Suppressor macrophage treated with lipopolysaccharide for 1 hour (primary cell): ENCODE results near the gene CACNA1C.

Experiments
- DNase-seq, 3 donors: peaks; one replicate each; pipeline ENCODE4 v3.0.0-alpha.2; 2020 to 2022

Gene CACNA1C

GRCh38 chr12:2615665-2616402 is 563.0 kb downstream of the CACNA1C start:
- DNase-seq = peak; percentile 39 to 54 (median 51)

GRCh38 chr12:2616763-2617162 is 564.0 kb downstream of the CACNA1C start:
- no peak for DNase-seq

GRCh38 chr12:2617365-2617764 is 564.6 kb downstream of the CACNA1C start:
- no peak for DNase-seq

GRCh38 chr12:2618291-2618995 is 565.7 kb downstream of the CACNA1C start:
- peak; percentile 46 to 63 (median 53) for DNase-seq

GRCh38 chr12:2619136-2619535 is 566.3 kb downstream of the CACNA1C start:
- no peak for DNase-seq

GRCh38 chr12:2622460-2622859 is 569.7 kb downstream of the CACNA1C start:
- DNase-seq = no peak

- DNase-seq = no peak
Measured at GRCh38 chr12:2623472-2623871, 570.7 kb downstream of the CACNA1C start.

GRCh38 chr12:2624543-2625288 is 571.9 kb downstream of the CACNA1C start:
- peak; percentile 58 to 80 (median 68) for DNase-seq

GRCh38 chr12:2625289-2625612 is 572.5 kb downstream of the CACNA1C start:
- peak; percentile 63 to 75 (median 69) for DNase-seq

- no peak for DNase-seq
Measured at GRCh38 chr12:2627076-2627834, 574.5 kb downstream of the CACNA1C start.

- DNase-seq = no peak
Measured at GRCh38 chr12:2627835-2628191, 575.0 kb downstream of the CACNA1C start.

- no peak for DNase-seq
Measured at GRCh38 chr12:2628401-2628800, 575.6 kb downstream of the CACNA1C start.

GRCh38 chr12:2629051-2629450 is 576.3 kb downstream of the CACNA1C start:
- DNase-seq = no peak

GRCh38 chr12:2631653-2632350 is 579.0 kb downstream of the CACNA1C start:
- no peak for DNase-seq

GRCh38 chr12:2633176-2633824 is 580.5 kb downstream of the CACNA1C start:
- no peak for DNase-seq

GRCh38 chr12:2633825-2634200 is 581.0 kb downstream of the CACNA1C start:
- no peak for DNase-seq

- DNase-seq = peak; percentile 83 to 90 (median 87)
Measured at GRCh38 chr12:2634471-2634870, 581.7 kb downstream of the CACNA1C start.

- DNase-seq = no peak
Measured at GRCh38 chr12:2636741-2637340, 584.1 kb downstream of the CACNA1C start.

GRCh38 chr12:2637371-2637770 is 584.6 kb downstream of the CACNA1C start:
- DNase-seq = no peak

- no peak for DNase-seq
Measured at GRCh38 chr12:2638273-2639019, 585.7 kb downstream of the CACNA1C start.

GRCh38 chr12:2639020-2639298 is 586.2 kb downstream of the CACNA1C start:
- no peak for DNase-seq
